A673 (cell line): Measurements from ENCODE around the gene TTC33. TPM values are rescaled to one million over a fixed set of nuclear protein-coding genes. Genes with fewer than 3 reads are reported as not detected.

Experiments used
- BruUV-seq: library from RNA; stranded (reverse); fragments of 400-500 nt; replicated peaks from 2 replicates; lab custom pipeline; 2021; lab: Mats Ljungman, UMichigan
- CTCF ChIA-PET: fragments of 300-600 bp; sonication (Branson Sonifier 250); formaldehyde crosslinking; loops from one replicate; lab custom pipeline; 2022; ENCODE audit warnings: antibody characterized with exemption; lab: Charles Lee
- POLR2A ChIA-PET: fragments of 300-600 bp; sonication (Branson Sonifier 250); formaldehyde crosslinking; loops from one replicate; lab custom pipeline; 2022; ENCODE audit warnings: antibody characterized with exemption; ENCODE audit not compliant: low non-redundant PET; lab: Charles Lee
- DNase-seq: peaks from one replicate; pipeline ENCODE4 v3.0.0-alpha.2; 2015; ENCODE audit warnings: low spot score
- H3K27ac ChIP-seq: fragments of 200-600 bp; sonication (generic); 2 replicates; pipeline ENCODE4 v1.5.1; 2016; ENCODE audit warnings: mixed run types, low read depth, mild to moderate bottlenecking, mixed read lengths, antibody characterized with exemption, low read length; ENCODE audit not compliant: poor library complexity, severe bottlenecking
- H3K27me3 ChIP-seq: fragments of 200-600 bp; sonication (generic); replicated peaks from 2 replicates; pipeline ENCODE4 v1.6.1; 2017; ENCODE audit warnings: mixed run types, low read depth, mild to moderate bottlenecking, mixed read lengths, antibody characterized with exemption, low read length; ENCODE audit not compliant: insufficient read depth, poor library complexity
- H3K36me3 ChIP-seq: fragments of 200-600 bp; sonication (generic); 2 replicates; pipeline ENCODE4 v1.6.1; 2016; ENCODE audit warnings: mixed run types, mild to moderate bottlenecking, mixed read lengths, antibody characterized with exemption, low read length; ENCODE audit not compliant: insufficient read depth, poor library complexity, severe bottlenecking
- H3K4me1 ChIP-seq: fragments of 200-600 bp; sonication (generic); 2 replicates; pipeline ENCODE4 v1.6.1; 2017; ENCODE audit warnings: mixed run types, mild to moderate bottlenecking, mixed read lengths, antibody characterized with exemption, low read length; ENCODE audit not compliant: insufficient read depth, poor library complexity, severe bottlenecking
- H3K4me3 ChIP-seq: fragments of 200-600 bp; sonication (generic); 2 replicates; pipeline ENCODE4 v1.5.1; 2016; ENCODE audit warnings: low read depth, mixed run types, mild to moderate bottlenecking, mixed read lengths, low read length; ENCODE audit not compliant: poor library complexity, severe bottlenecking
- H3K9me3 ChIP-seq: fragments of 200-600 bp; sonication (generic); 2 replicates; pipeline ENCODE4 v1.6.1; 2016; ENCODE audit warnings: mixed run types, low read depth, mild to moderate bottlenecking, mixed read lengths, antibody characterized with exemption, low read length; ENCODE audit not compliant: poor library complexity, severe bottlenecking
- CTCF ChIP-seq: fragments of 300-800, 200-600 bp; sonication (generic); conservative IDR thresholded peaks from 2 replicates; pipeline ENCODE4 v1.5.1; 2017; ENCODE audit warnings: low read depth, mild to moderate bottlenecking, antibody characterized with exemption, low read length, moderate library complexity, mixed read lengths
- EZH2 ChIP-seq: fragments of 200-600 bp; sonication (generic); IDR thresholded peaks from 2 replicates; pipeline ENCODE4 v1.6.1; 2017; ENCODE audit warnings: borderline replicate concordance, low read depth, mild to moderate bottlenecking, mixed read lengths, antibody characterized with exemption, low read length; ENCODE audit not compliant: poor library complexity, severe bottlenecking
- intact Hi-C: fragments of 100-400 bp; cut with micrococcal nuclease; formaldehyde crosslinking; loops from one replicate; pipeline ENCODE4 v1.10.0; 2022; ENCODE audit not compliant: unreplicated experiment
- total RNA-seq: library from RNA; stranded (reverse); gene quantifications from 2 replicates; pipeline ENCODE4 v1.2.3, GENCODE V29; 2021

TTC33 gene
- total RNA-seq, 1 experiment from 2014 or later: 17.0 TPM

GRCh38 chr5:40486437-40487275 lies 269.1 kb downstream of the TTC33 start:
- intact Hi-C loops: no loop called here
- POLR2A ChIA-PET: no interaction called here
- Histone ChIP-seq H3K9me3 (no peaks in the 10 kb centered on the region), H3K27me3 (no peaks in the 10 kb centered on the region), H3K36me3 (no peaks in the 10 kb centered on the region), H3K27ac (no peak overlapping the region), H3K4me3 (no peak overlapping the region), H3K4me1 (peaks cover 3% of the 10 kb centered on the region)
- CTCF ChIA-PET: no interaction called here
- no TSS peak for BruUV-seq
- DNase-seq: no peak
- no peak for TF ChIP-seq EZH2
- no peak for TF ChIP-seq CTCF

DNA sequence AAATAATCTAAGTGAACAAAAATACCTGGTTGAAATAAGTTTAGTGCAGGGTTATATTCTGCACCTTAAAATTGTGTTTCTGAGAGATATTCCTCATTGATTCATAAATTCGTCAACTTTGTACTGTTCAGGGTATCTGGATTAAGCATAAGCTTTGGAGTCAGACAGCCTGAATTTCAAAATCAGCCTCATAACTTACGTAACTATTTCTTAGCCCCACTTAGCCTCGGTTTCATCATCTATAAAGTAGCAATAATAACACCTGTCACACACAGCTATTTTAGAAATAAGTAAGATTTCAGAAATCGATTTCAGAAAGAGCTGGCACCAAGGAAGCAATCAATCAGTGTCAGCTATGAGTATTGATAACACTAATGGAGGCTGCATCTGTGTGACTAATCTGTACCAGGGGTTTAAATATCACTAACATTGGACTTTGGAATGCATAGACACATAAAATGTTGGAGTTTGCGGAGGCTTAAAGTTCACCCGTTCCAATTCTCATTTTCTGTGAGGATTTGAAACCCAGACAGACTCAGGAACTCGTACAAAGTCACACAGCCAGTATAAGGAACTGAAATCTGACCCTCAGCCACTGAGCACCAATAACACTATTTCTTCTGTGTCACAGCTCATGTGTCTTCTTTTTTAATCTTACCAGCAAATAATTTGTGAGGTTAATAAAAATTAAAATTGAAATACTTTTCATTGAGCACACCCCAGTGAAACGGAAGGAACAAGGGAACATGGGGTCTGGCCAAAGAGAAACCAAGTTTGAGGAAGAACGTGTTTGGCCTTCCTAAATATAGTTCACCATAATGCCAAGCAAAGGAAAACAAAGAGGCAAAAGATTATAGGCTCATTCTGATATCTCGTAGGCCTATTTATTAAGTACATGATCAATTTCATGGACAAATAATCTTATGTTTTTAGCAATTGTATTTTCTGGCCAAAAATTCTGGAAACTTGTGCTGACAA lies 270.5 kb downstream of the TTC33 start:
- TF ChIP-seq CTCF: no peak
- no peak for TF ChIP-seq EZH2
- Histone ChIP-seq H3K27me3 (no peaks in the 10 kb centered on the region), H3K27ac (no peak overlapping the region), H3K4me3 (no peak overlapping the region), H3K9me3 (no peaks in the 10 kb centered on the region), H3K36me3 (no peaks in the 10 kb centered on the region), H3K4me1 (peaks cover 2% of the 10 kb centered on the region)
- intact Hi-C loops: no loop called here
- no peak for DNase-seq
- ChIA-PET POLR2A (no interaction called here), CTCF (no interaction called here)
- no TSS peak for BruUV-seq

GRCh38 chr5:40484495-40484894 lies 271.3 kb downstream of the TTC33 start:
- Histone ChIP-seq H3K4me3 (no peak overlapping the region), H3K9me3 (no peaks in the 10 kb centered on the region), H3K4me1 (no peaks in the 10 kb centered on the region), H3K36me3 (no peaks in the 10 kb centered on the region), H3K27ac (no peak overlapping the region), H3K27me3 (no peaks in the 10 kb centered on the region)
- intact Hi-C loops: no loop called here
- ChIA-PET POLR2A (no interaction called here), CTCF (no interaction called here)
- BruUV-seq: no TSS peak
- DNase-seq: no peak
- no peak for TF ChIP-seq EZH2
- TF ChIP-seq CTCF: no peak
